Liver (tissue), 9 donors: ENCODE measurements around the gene ATP6V1C2. TPM values are rescaled to one million over a fixed set of nuclear protein-coding genes. Genes with fewer than 3 reads are reported as not detected.
"Not testable (repeated sequence)": the region's sequence is repeated elsewhere in the genome, so short reads cannot be mapped to it uniquely, and the experiment has no call there.

ENCODE experiments used
- DNase-seq: peaks from one replicate; pipeline ENCODE4 v3.0.0-alpha.2; 2017; ENCODE audit warnings: low spot score
- H3K27ac ChIP-seq, 2 donors: one replicate each; pipeline ENCODE4 v1.7.0; 2013; ENCODE audit warnings: inconsistent platforms in 2 of 2, low read length in 2 of 2, control low read depth in 1 of 2, low read depth in 1 of 2, mild to moderate bottlenecking in 1 of 2
- H3K27me3 ChIP-seq, 4 donors: one replicate each; pipeline versions ENCODE4 v1.6.1 to v1.7.0; 2013; ENCODE audit warnings: low read length in 3 of 4, inconsistent platforms in 1 of 4, mild to moderate bottlenecking in 1 of 4, moderate library complexity in 1 of 4; ENCODE audit not compliant: control insufficient read depth in 4 of 4, insufficient read depth in 4 of 4
- H3K36me3 ChIP-seq, 4 donors: one replicate each; pipeline versions ENCODE4 v1.6.1 to v1.7.0; 2013; ENCODE audit warnings: low read length in 3 of 4, mild to moderate bottlenecking in 3 of 4, low read depth in 1 of 4, moderate library complexity in 1 of 4; ENCODE audit not compliant: control insufficient read depth in 4 of 4, insufficient read depth in 3 of 4
- H3K4me1 ChIP-seq, 4 donors: one replicate each; pipeline versions ENCODE4 v1.6.1 to v1.7.0; 2013; ENCODE audit warnings: low read length in 3 of 4, mild to moderate bottlenecking in 3 of 4, moderate library complexity in 1 of 4; ENCODE audit not compliant: control insufficient read depth in 4 of 4, insufficient read depth in 4 of 4
- H3K4me3 ChIP-seq, 3 donors: one replicate each; pipeline versions ENCODE4 v1.6.1 to v1.7.0; 2013; ENCODE audit warnings: low read length in 3 of 3, control low read depth in 1 of 3, low read depth in 1 of 3, mild to moderate bottlenecking in 1 of 3
- H3K9ac ChIP-seq, 2 donors: one replicate each; pipeline ENCODE4 v1.7.0; 2013; ENCODE audit warnings: low read length in 2 of 2, mild to moderate bottlenecking in 2 of 2, moderate library complexity in 2 of 2, control low read depth in 1 of 2, low read depth in 1 of 2
- H3K9me3 ChIP-seq, 4 donors: one replicate each; pipeline versions ENCODE4 v1.6.1 to v1.7.0; 2013; ENCODE audit warnings: low read length in 3 of 4; ENCODE audit not compliant: control insufficient read depth in 4 of 4
- ATF3 ChIP-seq: IDR thresholded peaks from 2 replicates; pipeline ENCODE4 v1.6.1; 2016; ENCODE audit warnings: antibody characterized with exemption
- CTCF ChIP-seq: fragments of 150-350 bp; IDR thresholded peaks from 2 replicates; pipeline ENCODE4 v1.5.1; 2017; ENCODE audit warnings: improper control_type of control experiment, low read depth, low read length; ENCODE audit not compliant: missing input control
- EGR1 ChIP-seq, 2 donors: IDR thresholded peaks; 2 replicates each; pipeline ENCODE4 v1.6.1; 2016 to 2018; ENCODE audit warnings: antibody characterized with exemption in 2 of 2, low read depth in 2 of 2
- FOXA2 ChIP-seq: IDR thresholded peaks from 2 replicates; pipeline ENCODE4 v1.6.1; 2016; ENCODE audit warnings: antibody characterized with exemption
- GABPA ChIP-seq, 2 donors: IDR thresholded peaks in 1 of 2; conservative IDR thresholded peaks in 1 of 2; 2 replicates each; pipeline ENCODE4 v1.6.1; 2016; ENCODE audit warnings: antibody characterized with exemption in 2 of 2, mild to moderate bottlenecking in 1 of 2, moderate library complexity in 1 of 2
- HNF4A ChIP-seq, 2 donors: conservative IDR thresholded peaks; 2 replicates each; pipeline ENCODE4 v1.6.1; 2016; ENCODE audit warnings: antibody characterized with exemption in 2 of 2, mild to moderate bottlenecking in 2 of 2
- HNF4G ChIP-seq: IDR thresholded peaks from 2 replicates; pipeline ENCODE4 v1.6.1; 2016; ENCODE audit warnings: antibody characterized with exemption
- JUND ChIP-seq, 2 donors: IDR thresholded peaks; 2 replicates each; pipeline ENCODE4 v1.6.1; 2016; ENCODE audit warnings: antibody characterized with exemption in 2 of 2
- MAX ChIP-seq: IDR thresholded peaks from 2 replicates; pipeline ENCODE4 v1.6.1; 2016; ENCODE audit warnings: antibody characterized with exemption
- NR2F2 ChIP-seq: IDR thresholded peaks from 2 replicates; pipeline ENCODE4 v1.6.1; 2016; ENCODE audit warnings: antibody characterized with exemption
- RAD21 ChIP-seq, 2 donors: IDR thresholded peaks; 2 replicates each; pipeline ENCODE4 v1.6.1; 2016; ENCODE audit warnings: antibody characterized with exemption in 2 of 2, mild to moderate bottlenecking in 2 of 2
- REST ChIP-seq: IDR thresholded peaks from 2 replicates; pipeline ENCODE4 v1.6.1; 2016; ENCODE audit warnings: antibody characterized with exemption, mild to moderate bottlenecking
- RXRA ChIP-seq, 2 donors: IDR thresholded peaks; 2 replicates each; pipeline ENCODE4 v1.6.1; 2017 to 2018; ENCODE audit warnings: antibody characterized with exemption in 2 of 2, mild to moderate bottlenecking in 1 of 2
- SP1 ChIP-seq: IDR thresholded peaks from 2 replicates; pipeline ENCODE4 v1.6.1; 2018; ENCODE audit warnings: antibody characterized with exemption, mild to moderate bottlenecking
- YY1 ChIP-seq: IDR thresholded peaks from 2 replicates; pipeline ENCODE4 v1.6.1; 2016; ENCODE audit warnings: antibody characterized with exemption, mild to moderate bottlenecking
- WGBS: extraction: QIAGEN DNeasy Blood & Tissue Kit; methylation state at CpG from one replicate; pipeline ENCODE4 v1.1.7; 2013; 5-methylcytosine and 5-hydroxymethylcytosine counted together
- polyA plus RNA-seq, 2 donors: library from polyadenylated mRNA; stranded (reverse) in 1 of 2; unstranded in 1 of 2; fragments of 200-250 nt in 1 of 2; fragments of >200 nt in 1 of 2; fragmentation: Nextera tagmentation in 1 of 2; extraction: Ambion mirVana in 1 of 2; gene quantifications; one replicate each; pipeline versions ENCODE4 v1.2.1 to v1.2.3, GENCODE V29; 2013 to 2015
- total RNA-seq, 2 donors: library from RNA; depleted of rRNA; stranded (reverse); fragments of >200 nt; gene quantifications; one replicate each; pipeline ENCODE4 v1.2.3, GENCODE V29; 2014
- donor health status: healthy.
- donor health status: healthy.
- donor health status: healthy.
- donor health status: healthy.
- donor health status: healthy.

ATP6V1C2 gene
- total and polyA plus RNA-seq, 4 donors = 0.08 to 0.66 (median 0.33) TPM

GRCh38 chr2:10814571-10815331 lies 93.3 kb downstream of the ATP6V1C2 start:
- Histone ChIP-seq H3K4me3 (no peak overlapping the region), H3K9me3 (no peaks in the 10 kb centered on the region), H3K27ac (no peak overlapping the region), H3K36me3 (peaks cover 0 to 1% (median 0%) of the 10 kb centered on the region in 4 donors), H3K27me3 (no peaks in the 10 kb centered on the region), H3K9ac (no peak overlapping the region), H3K4me1 (peaks cover 4 to 23% (median 18%) of the 10 kb centered on the region in 4 donors)
- no peak for TF ChIP-seq SP1
- no peak for TF ChIP-seq RAD21 (IDR thresholded peaks at IDR 0.05)
- TF ChIP-seq FOXA2 = no peak
- TF ChIP-seq REST = no peak
- no peak for TF ChIP-seq EGR1 (IDR thresholded peaks at IDR 0.05; ENCODE audit: low read depth in 2 of 2)
- no peak for TF ChIP-seq HNF4G
- TF ChIP-seq JUND (IDR thresholded peaks at IDR 0.05) = no peak
- no peak for TF ChIP-seq GABPA (IDR thresholded peaks at IDR 0.05 in 1 of 2, conservative IDR thresholded peaks at IDR 0.05 in 1 of 2)
- no peak for TF ChIP-seq ATF3
- no peak for TF ChIP-seq MAX
- no peak for TF ChIP-seq NR2F2
- TF ChIP-seq CTCF = no peak
- TF ChIP-seq HNF4A (conservative IDR thresholded peaks at IDR 0.05) = no peak
- no peak for TF ChIP-seq YY1
- TF ChIP-seq RXRA (IDR thresholded peaks at IDR 0.05) = no peak
- DNase-seq = no peak
- WGBS = 67% methylated on average over 16 of the region's 16 CpGs

GRCh38 chr2:10817413-10817812 lies 96.0 kb downstream of the ATP6V1C2 start:
- Histone ChIP-seq H3K4me1 (peaks cover 2 to 7% (median 3%) of the 10 kb centered on the region in 4 donors), H3K27ac (no peak overlapping the region), H3K36me3 (no peaks in the 10 kb centered on the region), H3K27me3 (no peaks in the 10 kb centered on the region), H3K9me3 (no peaks in the 10 kb centered on the region), H3K9ac (no peak overlapping the region), H3K4me3 (no peak overlapping the region)
- no peak for DNase-seq
- 71% methylated on average over 5 of the region's 5 CpGs for WGBS
- TF ChIP-seq CTCF (peak; percentile 9), SP1 (no peak), FOXA2 (no peak), RXRA (IDR thresholded peaks at IDR 0.05) (no peak)

- H3K9ac ChIP-seq, H3K27ac ChIP-seq, H3K27me3 ChIP-seq, H3K36me3 ChIP-seq, H3K4me3 ChIP-seq, H3K9me3 ChIP-seq, DNase-seq, H3K4me1 ChIP-seq: not testable (repeated sequence)
- 99% methylated on average over 3 of the region's 3 CpGs for WGBS
Measured at GRCh38 chr2:10818305-10818704, 96.9 kb downstream of the ATP6V1C2 start.
